H9 (cell line): ENCODE results near the gene PPIF. TPM values are rescaled to one million over a fixed set of nuclear protein-coding genes. Genes with fewer than 3 reads are reported as not detected.

Experiments
- DNase-seq: peaks from one replicate; pipeline ENCODE4 v3.0.0-alpha.2; 2017
- H2AFZ ChIP-seq: one replicate; pipeline ENCODE4 v1.6.1; 2013; ENCODE audit warnings: mild to moderate bottlenecking, low read length, control low read depth, moderate library complexity
- H2AK5ac ChIP-seq: 2 replicates; pipeline ENCODE4 v1.6.1; 2013; ENCODE audit warnings: low read length, control low read depth, mixed read lengths; ENCODE audit not compliant: insufficient read length
- H2BK120ac ChIP-seq: one replicate; pipeline ENCODE4 v1.6.1; 2013; ENCODE audit warnings: low read depth, mild to moderate bottlenecking, low read length, control low read depth, inconsistent platforms; ENCODE audit not compliant: poor library complexity, severe bottlenecking
- H2BK12ac ChIP-seq: 2 replicates; pipeline ENCODE4 v1.6.1; 2013; ENCODE audit warnings: low read length, control low read depth, mixed read lengths, low read depth; ENCODE audit not compliant: insufficient read length
- H2BK15ac ChIP-seq: 2 replicates; pipeline ENCODE4 v1.6.1; 2013; ENCODE audit warnings: low read depth, low read length, control low read depth
- H2BK20ac ChIP-seq: one replicate; pipeline ENCODE4 v1.6.1; 2013; ENCODE audit warnings: low read depth, mild to moderate bottlenecking, low read length, control low read depth, inconsistent platforms; ENCODE audit not compliant: poor library complexity, severe bottlenecking
- H2BK5ac ChIP-seq: 2 replicates; pipeline ENCODE4 v1.6.1; 2013; ENCODE audit warnings: low read length, control low read depth, mixed read lengths; ENCODE audit not compliant: insufficient read length
- H3K14ac ChIP-seq: 2 replicates; pipeline ENCODE4 v1.6.1; 2013; ENCODE audit warnings: low read length, control low read depth; ENCODE audit not compliant: insufficient read depth
- H3K18ac ChIP-seq: 2 replicates; pipeline ENCODE4 v1.6.1; 2013; ENCODE audit warnings: low read depth, mild to moderate bottlenecking, mixed read lengths, low read length, control low read depth; ENCODE audit not compliant: insufficient read length
- H3K23ac ChIP-seq: 2 replicates; pipeline ENCODE4 v1.6.1; 2013; ENCODE audit warnings: low read length, control low read depth, mixed read lengths, low read depth; ENCODE audit not compliant: insufficient read length
- H3K23me2 ChIP-seq: 2 replicates; pipeline ENCODE4 v1.6.1; 2013; ENCODE audit warnings: low read depth, mild to moderate bottlenecking, mixed read lengths, low read length, control low read depth; ENCODE audit not compliant: insufficient read length, poor library complexity, severe bottlenecking
- H3K27ac ChIP-seq: 2 replicates; pipeline ENCODE4 v1.5.1; 2013; ENCODE audit warnings: low read length, control low read depth, mixed read lengths, low read depth; ENCODE audit not compliant: insufficient read length
- H3K27me3 ChIP-seq: 2 replicates; pipeline ENCODE4 v1.6.1; 2013; ENCODE audit warnings: low read length, control low read depth, inconsistent platforms; ENCODE audit not compliant: insufficient read depth
- H3K4ac ChIP-seq: 2 replicates; pipeline ENCODE4 v1.6.1; 2013; ENCODE audit warnings: low read depth, mild to moderate bottlenecking, control low read depth, inconsistent platforms, low read length, moderate library complexity
- H3K4me1 ChIP-seq: 2 replicates; pipeline ENCODE4 v1.6.1; 2013; ENCODE audit warnings: low read length, control low read depth, inconsistent platforms; ENCODE audit not compliant: insufficient read depth
- H3K4me2 ChIP-seq: 2 replicates; pipeline ENCODE4 v1.6.1; 2013; ENCODE audit warnings: low read length, control low read depth, mixed read lengths; ENCODE audit not compliant: insufficient read length, insufficient read depth
- H3K56ac ChIP-seq: 2 replicates; pipeline ENCODE4 v1.6.1; 2013; ENCODE audit warnings: low read depth, mild to moderate bottlenecking, mixed read lengths, low read length, control low read depth; ENCODE audit not compliant: insufficient read length
- H3K79me1 ChIP-seq: 2 replicates; pipeline ENCODE4 v1.6.1; 2013; ENCODE audit warnings: low read depth, mild to moderate bottlenecking, moderate library complexity, low read length, control low read depth, inconsistent platforms; ENCODE audit not compliant: insufficient read depth, poor library complexity, severe bottlenecking
- H3K79me2 ChIP-seq: 2 replicates; pipeline ENCODE4 v1.6.1; 2013; ENCODE audit warnings: low read length, control low read depth, inconsistent platforms; ENCODE audit not compliant: insufficient read depth
- H3K9ac ChIP-seq: 2 replicates; pipeline ENCODE4 v1.6.1; 2013; ENCODE audit warnings: low read length, control low read depth, mixed read lengths; ENCODE audit not compliant: insufficient read length; ENCODE audit errors: extremely low read depth
- H3K9me3 ChIP-seq: one replicate; pipeline ENCODE4 v1.6.1; 2013; ENCODE audit warnings: low read depth, low read length, inconsistent platforms; ENCODE audit not compliant: control insufficient read depth
- H3T11ph ChIP-seq: one replicate; pipeline ENCODE4 v1.6.1; 2013; ENCODE audit warnings: mild to moderate bottlenecking, low read length, control low read depth, inconsistent platforms
- H4K20me1 ChIP-seq: one replicate; pipeline ENCODE4 v1.6.1; 2013; ENCODE audit not compliant: control insufficient read depth, insufficient read length, insufficient read depth
- H4K5ac ChIP-seq: 2 replicates; pipeline ENCODE4 v1.6.1; 2013; ENCODE audit warnings: low read depth, mild to moderate bottlenecking, mixed read lengths, low read length, control low read depth; ENCODE audit not compliant: insufficient read length
- H4K8ac ChIP-seq: replicated peaks from 2 replicates; pipeline ENCODE4 v1.6.1; 2013; ENCODE audit warnings: low read length, control low read depth, mixed read lengths, low read depth; ENCODE audit not compliant: insufficient read length
- H4K91ac ChIP-seq: 2 replicates; pipeline ENCODE4 v1.6.1; 2013; ENCODE audit warnings: low read depth, mild to moderate bottlenecking, moderate library complexity, mixed read lengths, low read length, control low read depth; ENCODE audit not compliant: insufficient read length
- H3K27ac Mint-ChIP-seq, 3 experiments: 2 replicates in 2 of 3; 3 replicates in 1 of 3; pipeline ENCODE4 v1.8.0; 2020 to 2021; ENCODE audit warnings: mixed read lengths in 3 of 3, mild to moderate bottlenecking in 1 of 3, moderate library complexity in 1 of 3
- H3K27me3 Mint-ChIP-seq: 2 replicates; pipeline ENCODE4 v1.8.0; 2021; ENCODE audit warnings: low read depth, mild to moderate bottlenecking, moderate library complexity, mixed read lengths
- H3K36me3 Mint-ChIP-seq, 3 experiments: 2 replicates in 2 of 3; 3 replicates in 1 of 3; pipeline ENCODE4 v1.8.0; 2020 to 2021; ENCODE audit warnings: low read depth in 3 of 3, mixed read lengths in 3 of 3; ENCODE audit not compliant: insufficient read depth in 1 of 3
- H3K4me1 Mint-ChIP-seq, 2 experiments: 2 replicates each; pipeline ENCODE4 v1.8.0; 2020; ENCODE audit warnings: mixed read lengths in 2 of 2
- H3K4me3 Mint-ChIP-seq, 2 experiments: 2 replicates in 1 of 2; 3 replicates in 1 of 2; pipeline ENCODE4 v1.8.0; 2020 to 2021; ENCODE audit warnings: mild to moderate bottlenecking in 2 of 2, mixed read lengths in 2 of 2, moderate library complexity in 1 of 2
- H3K9me3 Mint-ChIP-seq, 2 experiments: 2 replicates in 1 of 2; 3 replicates in 1 of 2; pipeline ENCODE4 v1.8.0; 2020; ENCODE audit warnings: mild to moderate bottlenecking in 2 of 2, mixed read lengths in 2 of 2, moderate library complexity in 1 of 2
- CTCF ChIP-seq: fragments of 200-600 bp; sonication (generic); conservative IDR thresholded peaks from 3 replicates; pipeline ENCODE4 v1.8.0; 2021; ENCODE audit warnings: antibody characterized with exemption, mild to moderate bottlenecking
- WGBS: extraction: QIAGEN DNeasy Blood & Tissue Kit; methylation state at CpG from one replicate; pipeline ENCODE4 v1.1.7; 2013; ENCODE audit warnings: missing lambda C conversion rate, low lambda C conversion rate, mixed read lengths; ENCODE audit not compliant: insufficient read length; ENCODE audit errors: extremely low coverage; 5-methylcytosine and 5-hydroxymethylcytosine counted together
- total RNA-seq: library from RNA; stranded (reverse); gene quantifications from 2 replicates; pipeline ENCODE4 v1.2.1, GENCODE V29; 2021

The PPIF gene
- total RNA-seq, 1 experiment from 2014 or later: 79.7 TPM

GRCh38 chr10:79323602-79324001, 23.7 kb upstream of the PPIF start:
- Mint-ChIP-seq H3K27ac (no peak overlapping the region), H3K27me3 (peaks cover 21% of the 10 kb centered on the region), H3K4me1 (peaks cover 4% of the 10 kb centered on the region in 2 experiments), H3K9me3 (peaks cover 4 to 9% of the 10 kb centered on the region in 2 experiments; a peak in 4 of 5 replicates), H3K4me3 (no peak overlapping the region), H3K36me3 (peaks cover 0 to 5% (median 0%) of the 10 kb centered on the region in 3 experiments; a peak in 1 of 7 replicates)
- no peak overlapping the region for H3K4me2 ChIP-seq
- no peak overlapping the region for H3K14ac ChIP-seq
- no peak overlapping the region for H3K18ac ChIP-seq
- no peak overlapping the region for H2BK12ac ChIP-seq
- no peak overlapping the region for H2BK20ac ChIP-seq
- no CpG with 5 or more reads among the region's 1 CpG for WGBS
- no peaks in the 10 kb centered on the region for H3K79me2 ChIP-seq
- no peak overlapping the region for H3T11ph ChIP-seq
- no peak overlapping the region for H4K91ac ChIP-seq
- no peaks in the 10 kb centered on the region for H3K27me3 ChIP-seq
- no peak overlapping the region for H2AFZ ChIP-seq
- no peak overlapping the region for H2AK5ac ChIP-seq
- H3K9ac ChIP-seq: no peak overlapping the region
- no peak overlapping the region for H4K5ac ChIP-seq
- no peaks in the 10 kb centered on the region for H3K9me3 ChIP-seq
- H3K23ac ChIP-seq: no peak overlapping the region
- no peaks in the 10 kb centered on the region for H3K4me1 ChIP-seq
- no peaks in the 10 kb centered on the region for H4K20me1 ChIP-seq
- no peak overlapping the region for H2BK5ac ChIP-seq
- H4K8ac ChIP-seq: no peak overlapping the region
- H2BK120ac ChIP-seq: no peak overlapping the region
- no peak overlapping the region for H2BK15ac ChIP-seq
- H3K27ac ChIP-seq: no peak overlapping the region
- no peaks in the 10 kb centered on the region for H3K79me1 ChIP-seq
- no peak overlapping the region for H3K56ac ChIP-seq
- no peak for DNase-seq
- H3K4ac ChIP-seq: no peak overlapping the region
- no peaks in the 10 kb centered on the region for H3K23me2 ChIP-seq
- TF ChIP-seq CTCF: no peak
